Progenitor cell of endocrine pancreas (in vitro differentiated cells): ENCODE measurements around the gene ATP6AP1. TPM values are rescaled to one million over a fixed set of nuclear protein-coding genes. Genes with fewer than 3 reads are reported as not detected.

ENCODE experiments used
- DNase-seq: peaks from one replicate; pipeline ENCODE4 v3.0.0; 2021; ENCODE audit warnings: low spot score; ENCODE audit not compliant: unreplicated experiment
- H3K27ac Mint-ChIP-seq: 2 replicates; pipeline ENCODE4 v1.8.0; 2021; ENCODE audit warnings: mild to moderate bottlenecking, moderate library complexity, mixed read lengths
- H3K27me3 Mint-ChIP-seq: 2 replicates; pipeline ENCODE4 v1.8.0; 2021; ENCODE audit warnings: mixed read lengths
- H3K36me3 Mint-ChIP-seq: 2 replicates; pipeline ENCODE4 v1.8.0; 2022; ENCODE audit warnings: mixed read lengths; ENCODE audit not compliant: insufficient read depth
- H3K4me1 Mint-ChIP-seq: 2 replicates; pipeline ENCODE4 v1.8.0; 2021; ENCODE audit warnings: low read depth, mixed read lengths
- H3K4me3 Mint-ChIP-seq: 2 replicates; pipeline ENCODE4 v1.8.0; 2021; ENCODE audit warnings: low read depth, mild to moderate bottlenecking, moderate library complexity, mixed read lengths
- H3K9me3 Mint-ChIP-seq: 2 replicates; pipeline ENCODE4 v1.8.0; 2021; ENCODE audit warnings: low read depth, mixed read lengths
- CTCF ChIP-seq: fragments of 200-600 bp; sonication (generic); IDR thresholded peaks from one replicate; pipeline ENCODE4 v1.5.0; 2021; ENCODE audit warnings: antibody characterized with exemption, mild to moderate bottlenecking; ENCODE audit not compliant: unreplicated experiment
- total RNA-seq: library from RNA; stranded (reverse); gene quantifications from 2 replicates; pipeline ENCODE4 v1.2.1, GENCODE V29; 2021

Gene ATP6AP1
- total RNA-seq, 1 donor from 2014 or later, result 82.1 TPM

- Mint-ChIP-seq H3K27me3 (no peaks in the 10 kb centered on the region), H3K9me3 (peaks cover 11% of the 10 kb centered on the region), H3K36me3 (peaks cover 15% of the 10 kb centered on the region), H3K27ac (peak overlapping the region; percentile 45), H3K4me1 (peaks cover 9% of the 10 kb centered on the region), H3K4me3 (no peak overlapping the region)
- no peak for DNase-seq
- TF ChIP-seq CTCF, result no peak
These were observed 25.3 kb upstream of the ATP6AP1 start for GRCh38 chrX:154403192-154403591.

GRCh38 chrX:154403858-154404257 is 24.6 kb upstream of the ATP6AP1 start:
- peaks cover 14% of the 10 kb centered on the region for H3K36me3 Mint-ChIP-seq
- no peak for TF ChIP-seq CTCF
- no peak overlapping the region for H3K27ac Mint-ChIP-seq
- H3K27me3 Mint-ChIP-seq, result no peaks in the 10 kb centered on the region
- H3K4me1 Mint-ChIP-seq, result peaks cover 10% of the 10 kb centered on the region
- peaks cover 11% of the 10 kb centered on the region for H3K9me3 Mint-ChIP-seq
- DNase-seq, result no peak
- no peak overlapping the region for H3K4me3 Mint-ChIP-seq

- Mint-ChIP-seq H3K4me3 (no peak overlapping the region), H3K27ac (no peak overlapping the region), H3K36me3 (peaks cover 5% of the 10 kb centered on the region), H3K9me3 (peaks cover 6% of the 10 kb centered on the region), H3K4me1 (peaks cover 10% of the 10 kb centered on the region), H3K27me3 (no peaks in the 10 kb centered on the region)
- DNase-seq, result no peak
- no peak for TF ChIP-seq CTCF
These were observed 23.8 kb upstream of the ATP6AP1 start for GRCh38 chrX:154404625-154405192.

- peaks cover 2% of the 10 kb centered on the region for H3K9me3 Mint-ChIP-seq
- no peaks in the 10 kb centered on the region for H3K27me3 Mint-ChIP-seq
- no peak overlapping the region for H3K27ac Mint-ChIP-seq
- H3K36me3 Mint-ChIP-seq, result peaks cover 6% of the 10 kb centered on the region
- peaks cover 6% of the 10 kb centered on the region for H3K4me1 Mint-ChIP-seq
- TF ChIP-seq CTCF, result no peak
- peak overlapping the region; percentile 35 for H3K4me3 Mint-ChIP-seq
- DNase-seq, result no peak
These were observed 19.7 kb upstream of the ATP6AP1 start for GRCh38 chrX:154408659-154409221.

- peak within 1 kb of the TSS; percentile 65 for H3K4me3 Mint-ChIP-seq
- DNase-seq, result peak; percentile 63
- no peak for TF ChIP-seq CTCF
- peak within 1 kb of the TSS; percentile 89 for H3K27ac Mint-ChIP-seq
- no peaks in the 10 kb centered on the region for H3K27me3 Mint-ChIP-seq
- H3K36me3 Mint-ChIP-seq, result peaks cover 5% of the 10 kb centered on the region
- peaks cover 6% of the 10 kb centered on the region for H3K4me1 Mint-ChIP-seq
- no peaks in the 10 kb centered on the region for H3K9me3 Mint-ChIP-seq
These were observed 19.1 kb upstream of the ATP6AP1 start, which contains the start of gene DNASE1L1 for GRCh38 chrX:154409222-154409871. DNASE1L1 (minus strand) TSS chrX:154409254; CDS start chrX:154405568, 3,686 bp downstream.
